Neutrophil (primary cell): Measurements from ENCODE around the gene NELL2.
"Not testable (repeated sequence)": the region's sequence is repeated elsewhere in the genome, so short reads cannot be mapped to it uniquely, and the experiment has no call there.

ENCODE experiments used
- H3K27ac ChIP-seq: fragments of 200-600 bp; sonication (generic); 2 replicates; pipeline ENCODE4 v1.5.1; 2016; ENCODE audit warnings: mild to moderate bottlenecking, moderate library complexity
- H3K27me3 ChIP-seq: fragments of 200-600 bp; sonication (generic); 2 replicates; pipeline ENCODE4 v1.6.0; 2016; ENCODE audit warnings: mild to moderate bottlenecking
- H3K36me3 ChIP-seq: fragments of 200-600 bp; sonication (generic); 2 replicates; pipeline ENCODE4 v1.5.1; 2017
- H3K4me1 ChIP-seq, 2 experiments: fragments of 200-600 bp in 1 of 2; sonication (generic) in 1 of 2; 1 replicate in 1 of 2; 2 replicates in 1 of 2; pipeline versions ENCODE4 v1.5.1 to v1.6.1; 2013 to 2016; ENCODE audit warnings: low read depth in 1 of 2, low read length in 1 of 2, mild to moderate bottlenecking in 1 of 2, moderate library complexity in 1 of 2; ENCODE audit not compliant: control insufficient read depth in 1 of 2, insufficient read depth in 1 of 2
- H3K4me3 ChIP-seq, 2 experiments: fragments of 200-600 bp in 1 of 2; sonication (generic) in 1 of 2; 1 replicate in 1 of 2; 2 replicates in 1 of 2; pipeline ENCODE4 v1.5.1; 2013 to 2016; ENCODE audit warnings: low read depth in 1 of 2, low read length in 1 of 2, mild to moderate bottlenecking in 1 of 2, moderate library complexity in 1 of 2
- H3K9me3 ChIP-seq: fragments of 200-600 bp; sonication (generic); 2 replicates; pipeline ENCODE4 v1.5.1; 2016
- CTCF ChIP-seq: fragments of 200-600 bp; sonication (generic); IDR thresholded peaks from 2 replicates; pipeline ENCODE4 v1.5.1; 2016; ENCODE audit warnings: antibody characterized with exemption

The NELL2 gene

DNA sequence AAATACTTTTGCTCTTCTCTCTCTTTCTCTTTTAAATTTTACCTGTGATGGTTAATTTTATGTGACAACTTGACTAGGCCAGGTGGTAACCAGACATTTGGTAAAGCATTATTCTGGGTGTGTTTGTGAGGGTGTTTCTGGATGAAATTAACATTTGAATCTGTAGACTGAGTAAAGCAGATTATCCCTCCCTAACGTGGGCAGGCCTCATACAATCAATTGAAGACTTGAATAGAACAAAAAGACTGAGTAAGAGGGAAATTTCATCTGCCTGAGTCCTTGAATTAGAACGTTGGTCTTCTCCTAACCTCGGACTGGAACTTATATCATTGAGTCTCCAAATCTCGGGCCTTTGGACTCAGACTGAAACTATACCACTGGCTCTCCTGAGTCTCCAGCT lies 182.1 kb downstream of the NELL2 start:
- Histone ChIP-seq H3K27ac (no peak overlapping the region), H3K4me1 (no peaks in the 10 kb centered on the region)
- TF ChIP-seq CTCF = no peak

GRCh38 chr12:44689587-44689986 lies 186.5 kb downstream of the NELL2 start:
- H3K4me1 ChIP-seq = no peaks in the 10 kb centered on the region
- no peaks in the 10 kb centered on the region for H3K9me3 ChIP-seq
- no peak overlapping the region for H3K27ac ChIP-seq
- H3K27me3 ChIP-seq = no peaks in the 10 kb centered on the region
- no peak overlapping the region for H3K4me3 ChIP-seq
- no peaks in the 10 kb centered on the region for H3K36me3 ChIP-seq
- no peak for TF ChIP-seq CTCF

More for the DNA sequence above, 182.1 kb downstream of the NELL2 start:
- H3K36me3 ChIP-seq = no peaks in the 10 kb centered on the region
- H3K27me3 ChIP-seq = no peaks in the 10 kb centered on the region
- no peaks in the 10 kb centered on the region for H3K9me3 ChIP-seq
- no peak overlapping the region for H3K4me3 ChIP-seq

DNA sequence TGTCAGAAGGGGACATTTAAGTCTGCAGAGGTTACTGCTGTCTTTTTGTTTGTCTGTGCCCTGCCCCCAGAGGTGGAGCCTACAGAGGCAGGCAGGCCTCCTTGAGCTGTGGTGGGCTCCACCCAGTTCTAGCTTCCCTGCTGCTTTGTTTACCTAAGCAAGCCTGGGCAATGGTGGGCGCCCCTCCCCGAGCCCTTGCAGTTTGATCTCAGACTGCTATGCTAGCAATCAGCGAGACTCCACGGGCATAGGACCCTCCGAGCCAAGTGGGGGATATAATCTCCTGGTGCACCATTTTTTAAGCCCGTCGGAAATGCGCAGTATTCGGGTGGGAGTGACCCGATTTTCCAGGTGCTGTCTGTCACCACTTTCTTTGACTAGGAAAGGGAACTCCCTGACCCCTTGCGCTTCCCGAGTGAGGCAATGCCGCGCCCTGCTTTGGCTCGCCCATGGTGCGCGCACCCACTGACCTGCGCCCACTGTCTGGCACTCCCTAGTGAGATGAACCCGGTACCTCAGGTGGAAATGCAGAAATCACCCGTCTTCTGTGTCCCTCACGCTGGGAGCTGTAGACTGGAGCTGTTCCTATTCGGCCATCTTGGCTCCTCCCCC lies 189.2 kb downstream of the NELL2 start:
- not testable (repeated sequence) for H3K27me3 ChIP-seq, H3K4me3 ChIP-seq, H3K36me3 ChIP-seq, H3K27ac ChIP-seq, H3K9me3 ChIP-seq, H3K4me1 ChIP-seq

GRCh38 chr12:44677724-44678123 lies 198.4 kb downstream of the NELL2 start:
- Histone ChIP-seq H3K9me3 (no peaks in the 10 kb centered on the region), H3K27me3 (no peaks in the 10 kb centered on the region), H3K4me3 (no peak overlapping the region), H3K36me3 (no peaks in the 10 kb centered on the region), H3K27ac (no peak overlapping the region), H3K4me1 (no peaks in the 10 kb centered on the region)
- no peak for TF ChIP-seq CTCF

DNA sequence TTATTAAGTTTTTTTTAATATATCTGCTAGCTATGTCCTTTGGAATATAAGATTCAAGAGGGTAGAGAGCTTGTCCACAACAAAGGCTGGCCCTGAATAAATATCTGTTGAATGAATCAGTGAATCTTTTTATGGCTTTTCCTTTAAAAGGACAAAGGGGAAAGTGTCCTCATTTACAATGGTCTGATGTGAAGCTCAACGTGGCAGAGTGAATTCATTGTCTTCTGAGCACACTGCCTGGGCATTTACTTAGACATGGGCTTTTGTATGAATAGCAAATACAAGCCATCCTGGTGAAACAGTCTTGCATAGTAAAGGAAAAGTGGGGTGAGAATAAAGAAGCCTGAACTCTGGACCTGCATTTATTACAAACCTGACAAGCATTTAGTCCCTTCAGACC lies 201.2 kb downstream of the NELL2 start:
- no peak for TF ChIP-seq CTCF
- Histone ChIP-seq H3K4me3 (no peak overlapping the region), H3K27me3 (no peaks in the 10 kb centered on the region), H3K4me1 (no peaks in the 10 kb centered on the region), H3K27ac (no peak overlapping the region), H3K9me3 (no peaks in the 10 kb centered on the region), H3K36me3 (no peaks in the 10 kb centered on the region)

- Histone ChIP-seq H3K27me3 (no peaks in the 10 kb centered on the region), H3K36me3 (no peaks in the 10 kb centered on the region), H3K27ac (no peak overlapping the region), H3K4me1 (no peaks in the 10 kb centered on the region), H3K4me3 (no peak overlapping the region), H3K9me3 (no peaks in the 10 kb centered on the region)
- TF ChIP-seq CTCF = no peak
Measured at GRCh38 chr12:44673811-44674210, 202.3 kb downstream of the NELL2 start.
